Brain microvascular endothelial cell (primary cell): Measurements from ENCODE around the gene LRRTM4.

Experiments
- DNase-seq: peaks from one replicate; pipeline ENCODE4 v3.0.0-alpha.2; 2020
- H3K27ac ChIP-seq: fragments of 250-450 bp; sonication (Bioruptor Pico); 2 replicates; pipeline ENCODE4 v1.5.1; 2020; ENCODE audit warnings: mild to moderate bottlenecking, moderate library complexity
- H3K27me3 ChIP-seq: fragments of 250-450 bp; sonication (Bioruptor Pico); replicated peaks from 2 replicates; pipeline ENCODE4 v1.5.1; 2020; ENCODE audit warnings: mild to moderate bottlenecking
- H3K36me3 ChIP-seq: fragments of 250-450 bp; sonication (Bioruptor Pico); replicated peaks from 2 replicates; pipeline ENCODE4 v1.5.1; 2020; ENCODE audit warnings: mild to moderate bottlenecking
- H3K4me3 ChIP-seq: 2 replicates; pipeline ENCODE4 v1.5.1; 2011; ENCODE audit warnings: low read depth, mild to moderate bottlenecking, control low read depth, low read length, moderate library complexity
- CTCF ChIP-seq: IDR thresholded peaks from 2 replicates; pipeline ENCODE4 v1.5.1; 2011; ENCODE audit warnings: low read depth, mild to moderate bottlenecking, moderate library complexity, low read length, control low read depth, inconsistent platforms; ENCODE audit errors: missing control alignments
- in situ Hi-C: cut with HindIII; loops from 2 replicates; pipeline ENCODE4 v1.10.0; 2017; ENCODE audit warnings: low sequenced_read_pairs, low pct_ligation_motif_present

Gene LRRTM4

GRCh38 chr2:76763276-76763675, 758.9 kb downstream of the LRRTM4 start:
- H3K4me3 ChIP-seq, result no peak overlapping the region
- TF ChIP-seq CTCF, result no peak
- no peak for DNase-seq
- in situ Hi-C loops, result no loop called here
- H3K27ac ChIP-seq, result no peak overlapping the region
- H3K36me3 ChIP-seq, result no peaks in the 10 kb centered on the region
- no peaks in the 10 kb centered on the region for H3K27me3 ChIP-seq

- no peak for DNase-seq
- H3K27ac ChIP-seq, result no peak overlapping the region
- no peak overlapping the region for H3K4me3 ChIP-seq
- no peak for TF ChIP-seq CTCF
- in situ Hi-C loops, result no loop called here
- H3K27me3 ChIP-seq, result no peaks in the 10 kb centered on the region
- H3K36me3 ChIP-seq, result no peaks in the 10 kb centered on the region
These were observed 761.8 kb downstream of the LRRTM4 start for GRCh38 chr2:76760367-76760704.

GRCh38 chr2:76759634-76760366, 762.4 kb downstream of the LRRTM4 start:
- Histone ChIP-seq H3K36me3 (no peaks in the 10 kb centered on the region), H3K27me3 (no peaks in the 10 kb centered on the region), H3K4me3 (no peak overlapping the region), H3K27ac (no peak overlapping the region)
- in situ Hi-C loops, result no loop called here
- no peak for DNase-seq
- no peak for TF ChIP-seq CTCF

- no peaks in the 10 kb centered on the region for H3K27me3 ChIP-seq
- in situ Hi-C loops, result no loop called here
- no peaks in the 10 kb centered on the region for H3K36me3 ChIP-seq
- DNase-seq, result no peak
- TF ChIP-seq CTCF, result no peak
- H3K4me3 ChIP-seq, result no peak overlapping the region
- H3K27ac ChIP-seq, result no peak overlapping the region
These were observed 769.7 kb downstream of the LRRTM4 start for GRCh38 chr2:76752506-76752905.

GRCh38 chr2:76749858-76750257, 772.3 kb downstream of the LRRTM4 start:
- no peak for TF ChIP-seq CTCF
- in situ Hi-C loops, result no loop called here
- Histone ChIP-seq H3K27ac (no peak overlapping the region), H3K4me3 (no peak overlapping the region), H3K27me3 (no peaks in the 10 kb centered on the region), H3K36me3 (no peaks in the 10 kb centered on the region)
- no peak for DNase-seq
